Amygdala (tissue), 56 donors: Measurements from ENCODE around the gene HMGXB4.

Experiments used
- DNase-seq, 56 donors: peaks; one replicate each; lab custom pipeline; 2025; lab: John Stamatoyannopoulos, UW

The HMGXB4 gene

GRCh38 chr22:35308480-35309021 is 51.3 kb downstream of the HMGXB4 start:
- no peak for DNase-seq

DNA sequence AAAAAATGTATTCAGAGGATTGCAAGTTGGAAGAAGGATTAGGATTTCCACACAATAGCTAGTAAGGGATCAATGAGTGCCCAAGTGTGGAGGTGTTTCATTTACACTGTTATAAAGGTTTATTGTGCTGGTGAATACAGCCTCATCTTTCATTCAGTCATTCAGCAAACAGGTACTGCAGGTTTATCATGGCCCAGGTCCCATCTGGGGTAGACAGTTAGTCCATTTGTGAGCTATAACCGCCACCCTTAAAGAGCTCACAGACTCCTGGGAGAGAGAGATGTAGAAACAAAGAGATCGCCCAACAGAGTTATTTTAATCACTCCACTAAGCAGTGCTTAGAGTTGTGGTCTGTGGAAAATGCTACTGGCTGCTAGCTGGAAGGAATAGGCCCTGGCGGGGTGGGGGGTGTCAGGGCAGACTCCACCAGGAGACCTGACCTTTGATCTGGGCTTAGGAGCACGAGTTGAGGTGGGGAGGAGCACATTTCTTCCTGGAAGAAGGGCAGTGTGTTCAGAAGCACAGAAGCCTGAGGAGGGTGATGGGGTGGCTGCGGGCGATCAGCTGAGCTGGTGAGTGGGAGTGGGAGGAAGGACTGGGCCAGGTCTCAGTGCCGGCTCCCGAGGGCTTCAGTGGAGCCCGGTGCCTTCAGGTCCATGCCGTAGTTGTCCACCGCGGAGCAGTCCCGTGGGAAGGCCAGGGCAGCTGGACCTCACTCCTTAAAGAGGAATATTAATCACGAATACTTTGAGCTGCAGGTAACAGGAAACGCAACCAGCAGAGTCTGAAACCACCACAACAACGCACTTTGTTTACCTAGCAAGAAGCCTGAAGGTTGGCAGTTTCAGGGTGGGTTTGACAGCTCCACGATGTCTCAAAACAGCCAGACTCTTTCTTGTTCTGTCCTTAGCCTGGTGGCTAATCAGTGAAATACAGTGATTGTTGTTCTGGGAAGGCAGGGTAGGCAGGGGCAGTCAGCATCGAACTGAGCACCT is 53.6 kb downstream of the HMGXB4 start:
- no peak for DNase-seq

GRCh38 chr22:35311551-35311999 is 54.3 kb downstream of the HMGXB4 start:
- DNase-seq: no peak

DNA sequence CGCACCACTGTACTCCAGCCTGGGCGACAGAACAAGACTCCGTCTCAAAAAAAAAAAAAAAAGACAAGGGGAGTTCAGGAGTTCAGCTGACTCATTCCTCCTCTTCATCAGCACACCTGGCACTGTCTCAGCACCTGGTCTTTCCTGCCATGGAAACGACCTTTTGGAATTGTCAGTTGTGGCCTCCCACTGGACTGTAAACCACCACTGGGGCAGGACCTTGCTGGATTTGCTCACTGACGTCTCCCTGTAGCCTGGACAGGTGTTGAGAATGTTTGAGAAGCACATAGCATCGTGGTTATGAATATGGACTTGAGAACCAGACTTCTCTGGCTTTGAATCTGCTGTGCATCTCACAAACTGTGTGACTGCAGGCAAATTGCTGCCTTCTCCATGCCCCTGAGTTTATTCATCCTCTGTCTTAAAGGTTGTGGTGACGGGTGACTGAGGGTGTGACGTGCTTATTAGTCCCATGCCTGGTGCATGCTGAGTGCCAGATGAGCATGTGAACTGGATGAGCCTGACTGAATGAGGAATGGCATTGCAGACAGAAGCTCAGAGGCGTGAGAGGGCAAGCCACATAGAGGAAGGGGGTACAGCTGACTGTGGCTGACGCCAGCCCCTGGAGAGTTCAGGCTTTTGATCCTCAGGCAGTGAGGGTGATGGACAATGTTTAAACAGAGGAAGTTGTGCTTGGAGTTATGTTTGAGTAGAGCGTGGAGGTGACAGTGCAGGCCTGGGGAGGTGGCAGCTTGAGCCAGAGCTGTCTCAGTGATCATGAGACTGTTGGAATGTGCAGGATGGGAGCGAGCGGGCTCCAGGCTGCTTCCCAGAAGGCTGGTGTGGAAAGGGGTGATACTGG is 55.1 kb downstream of the HMGXB4 start:
- DNase-seq: no peak

DNA sequence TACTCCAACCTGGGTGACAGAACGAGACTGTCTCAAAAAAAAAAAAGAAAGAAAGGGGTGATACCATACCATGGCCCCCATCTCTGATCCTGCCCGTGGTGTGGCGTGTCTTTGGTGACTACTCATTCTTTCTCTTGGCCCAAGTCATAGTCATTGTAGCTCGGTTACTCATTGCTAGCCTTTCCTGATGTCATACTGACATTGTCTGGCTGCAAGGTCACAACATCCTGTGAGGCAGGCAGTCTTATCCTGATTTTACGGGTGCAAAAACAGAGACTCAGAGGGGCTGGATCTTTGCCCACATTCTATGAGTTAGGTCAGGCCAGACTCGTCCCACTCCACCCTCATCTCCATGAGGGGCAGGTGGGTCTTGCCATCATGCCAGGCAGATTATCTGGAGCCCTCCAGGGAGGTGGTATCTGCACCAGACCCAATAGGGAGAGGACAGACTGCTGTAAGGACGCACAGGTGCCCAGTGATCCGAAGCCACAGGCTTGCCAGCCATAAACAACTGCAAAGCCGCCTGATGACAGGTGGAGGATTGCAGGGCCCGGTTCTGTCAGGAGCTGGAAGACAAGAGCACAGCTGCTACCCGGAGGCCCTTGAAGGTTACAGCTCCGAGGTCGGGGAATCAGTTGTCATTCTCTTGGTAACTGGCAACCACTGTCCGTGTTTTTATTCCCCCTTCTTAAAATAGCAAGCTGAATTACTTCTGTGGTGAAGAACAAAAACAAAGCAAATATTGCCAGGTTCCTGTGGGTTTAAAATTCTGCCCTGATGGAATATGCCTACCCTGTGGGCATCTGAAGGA is 56.2 kb downstream of the HMGXB4 start:
- DNase-seq: no peak

DNA sequence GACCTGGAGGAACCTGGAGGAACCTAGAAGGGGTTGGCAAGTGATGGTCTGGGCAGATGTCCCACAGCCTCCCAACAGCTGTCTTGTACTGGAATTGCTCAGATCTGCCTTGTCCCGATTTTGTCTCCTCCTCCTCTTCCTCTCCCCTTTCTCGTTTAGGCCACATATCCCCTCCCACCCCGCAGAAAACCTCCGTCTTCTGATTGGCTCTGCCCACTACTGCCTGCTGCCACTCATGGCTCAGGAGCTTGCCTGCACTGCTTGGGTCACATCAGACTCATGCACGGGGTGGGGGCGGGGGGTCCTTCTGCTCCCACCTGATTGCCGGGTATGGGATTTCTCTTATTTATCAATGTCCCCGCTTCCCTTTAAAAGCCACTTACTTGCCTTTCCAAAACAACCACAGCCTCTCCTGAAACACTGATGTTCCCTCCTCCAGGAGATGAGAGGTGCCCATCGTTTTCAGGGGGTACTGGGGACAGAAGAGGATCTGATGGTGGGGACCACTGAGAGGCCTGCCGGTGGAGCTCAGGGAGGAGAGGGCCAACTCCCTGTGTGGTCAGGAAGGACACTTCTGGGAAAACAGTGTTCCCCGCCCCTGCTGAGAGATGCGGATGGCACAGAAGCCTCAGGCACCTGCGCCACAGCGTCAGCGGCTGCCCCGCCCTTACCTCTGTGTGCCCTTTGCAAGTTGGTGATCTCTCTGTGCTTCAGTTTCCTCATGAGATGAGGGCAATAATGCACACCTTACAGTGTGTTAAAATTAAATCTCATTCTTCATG is 57.1 kb downstream of the HMGXB4 start:
- DNase-seq: no peak

GRCh38 chr22:35315141-35315854 is 58.0 kb downstream of the HMGXB4 start:
- DNase-seq: no peak

GRCh38 chr22:35315855-35316745 is 58.8 kb downstream of the HMGXB4 start:
- no peak for DNase-seq

DNA sequence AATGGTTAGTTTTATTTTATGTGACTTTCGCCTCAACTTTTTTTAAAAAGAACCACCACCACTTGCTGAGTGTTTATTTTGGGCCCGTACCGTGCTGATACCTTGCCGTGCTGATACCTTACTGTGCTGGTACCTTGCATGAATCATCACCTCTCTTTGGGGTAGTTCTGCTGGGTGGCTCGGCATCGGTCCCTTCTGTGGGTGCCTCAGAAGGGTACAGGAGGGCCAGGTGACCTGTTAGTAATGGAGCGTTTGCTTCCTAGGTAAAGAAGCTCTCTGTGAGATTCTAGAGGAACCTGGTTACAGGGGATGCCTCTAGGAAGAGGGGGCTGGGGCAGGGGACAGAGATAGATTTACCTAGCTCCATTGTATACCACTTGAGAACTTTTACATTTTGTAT is 59.5 kb downstream of the HMGXB4 start:
- no peak for DNase-seq

DNA sequence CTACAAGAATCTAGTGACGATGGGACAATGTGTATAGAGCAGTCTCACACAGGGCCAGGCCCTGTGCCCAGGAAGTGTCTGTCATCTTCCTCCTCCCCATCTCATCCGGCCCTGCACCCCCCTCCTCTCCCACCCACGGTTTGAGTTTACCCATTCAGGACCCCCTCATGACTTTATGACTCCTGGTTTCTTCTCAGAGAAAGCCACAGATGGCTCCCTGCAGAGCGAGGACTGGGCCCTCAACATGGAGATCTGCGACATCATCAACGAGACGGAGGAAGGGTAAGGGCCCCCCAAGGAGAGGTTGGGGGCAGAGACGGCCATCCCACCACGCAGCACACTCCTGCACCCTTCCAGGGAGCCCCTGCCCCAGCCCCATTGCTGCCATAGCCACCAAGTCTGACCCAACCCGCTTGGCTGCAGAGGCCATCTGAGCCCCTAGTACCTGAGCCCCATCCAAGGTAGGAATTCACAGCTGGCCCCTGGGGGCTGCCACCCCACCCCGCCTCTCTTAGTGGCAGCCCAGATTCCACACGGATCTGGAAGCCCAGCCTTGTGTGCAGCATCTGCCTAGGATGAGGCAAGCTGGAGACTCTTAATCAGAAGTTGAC is 60.5 kb downstream of the HMGXB4 start:
- no peak for DNase-seq

- no peak for DNase-seq
Measured at GRCh38 chr22:35318346-35319215, 61.3 kb downstream of the HMGXB4 start.

DNA sequence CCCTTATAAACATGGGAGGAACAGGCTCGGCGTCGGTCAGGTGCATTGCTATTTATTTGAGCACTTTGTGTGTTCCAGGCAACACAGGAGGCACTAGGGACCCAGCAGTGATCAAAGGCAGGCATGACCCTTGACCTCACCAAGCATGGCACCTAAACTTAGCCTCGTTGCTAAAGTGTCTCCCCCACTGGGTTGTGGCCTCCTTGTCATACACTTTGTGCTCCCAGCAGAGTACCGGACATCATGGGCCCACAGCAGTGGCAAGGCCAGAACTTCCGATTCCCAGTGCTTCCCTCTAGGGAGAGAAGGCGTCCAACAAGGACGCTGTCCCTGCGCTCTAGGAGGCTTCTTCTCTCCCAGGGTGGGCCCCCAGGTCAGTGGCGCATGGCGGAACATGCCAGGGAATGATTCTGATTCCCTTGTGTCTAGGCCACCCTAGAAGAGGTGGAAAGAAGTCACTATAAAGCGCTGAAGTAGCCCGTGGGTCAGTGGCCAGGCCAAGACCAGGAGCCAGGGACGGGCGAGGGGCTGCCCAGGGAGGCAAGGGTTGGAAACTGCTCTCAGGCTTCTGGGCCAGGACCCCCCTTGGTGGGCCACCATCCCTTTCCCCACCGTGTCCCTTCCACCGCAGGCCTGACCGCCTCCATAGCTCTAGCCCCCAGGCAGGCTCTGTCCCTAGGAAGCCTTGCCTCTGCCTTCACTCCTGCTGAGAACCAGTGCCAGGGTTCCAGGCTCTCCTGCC is 62.1 kb downstream of the HMGXB4 start:
- DNase-seq: no peak

GRCh38 chr22:35322126-35322525 is 64.8 kb downstream of the HMGXB4 start:
- DNase-seq: no peak

DNA sequence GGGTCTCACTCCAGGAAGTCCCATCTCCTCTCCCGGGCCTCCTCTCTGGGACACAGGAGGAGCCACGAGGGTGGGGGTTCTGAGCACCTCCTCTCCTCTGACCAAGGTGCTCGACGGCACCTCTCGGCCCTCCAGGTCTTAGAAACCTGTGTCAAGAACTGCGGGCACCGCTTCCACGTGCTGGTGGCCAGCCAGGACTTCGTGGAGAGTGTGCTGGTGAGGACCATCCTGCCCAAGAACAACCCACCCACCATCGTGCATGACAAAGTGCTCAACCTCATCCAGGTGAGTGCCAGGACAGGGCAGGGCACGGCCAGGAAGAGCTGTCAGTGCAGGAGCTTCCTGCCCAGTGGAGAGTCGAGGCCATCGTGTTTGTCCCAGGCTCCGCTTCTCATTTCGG is 65.6 kb downstream of the HMGXB4 start:
- no peak for DNase-seq

DNA sequence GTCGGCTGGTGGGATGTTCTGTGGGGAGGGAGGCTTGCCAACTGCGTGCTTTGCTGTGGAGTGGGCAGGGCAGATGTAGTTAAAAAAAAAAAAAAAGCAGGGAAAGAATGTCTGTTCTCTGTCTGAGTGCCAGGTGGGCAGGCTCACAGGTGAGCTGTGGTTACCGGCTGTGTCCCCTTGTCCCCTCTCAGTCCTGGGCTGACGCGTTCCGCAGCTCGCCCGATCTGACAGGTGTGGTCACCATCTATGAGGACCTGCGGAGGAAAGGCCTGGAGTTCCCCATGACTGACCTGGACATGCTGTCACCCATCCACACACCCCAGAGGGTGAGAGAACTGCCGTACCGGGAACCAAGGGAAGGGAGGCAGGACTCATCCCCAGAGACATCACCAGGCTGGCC is 66.0 kb downstream of the HMGXB4 start:
- DNase-seq: no peak

- no peak for DNase-seq
Measured at GRCh38 chr22:35324067-35324466, 66.8 kb downstream of the HMGXB4 start.
